Choroid plexus epithelial cell (primary cell): ENCODE results near the gene EXOC6.

Source experiments
- DNase-seq: peaks from one replicate; pipeline ENCODE4 v3.0.0-alpha.2; 2010; ENCODE audit warnings: low read depth
- H3K4me3 ChIP-seq: 2 replicates; pipeline ENCODE4 v1.5.1; 2011; ENCODE audit warnings: low read depth, mild to moderate bottlenecking, control low read depth, low read length, moderate library complexity
- CTCF ChIP-seq: conservative IDR thresholded peaks from 2 replicates; pipeline ENCODE4 v1.5.1; 2011; ENCODE audit warnings: low read depth, mild to moderate bottlenecking, control low read depth, inconsistent platforms, low read length, moderate library complexity

The EXOC6 gene

GRCh38 chr10:93083743-93084539 lies 235.6 kb downstream of the EXOC6 start:
- DNase-seq: no peak
- TF ChIP-seq CTCF: no peak
- no peak overlapping the region for H3K4me3 ChIP-seq

DNA sequence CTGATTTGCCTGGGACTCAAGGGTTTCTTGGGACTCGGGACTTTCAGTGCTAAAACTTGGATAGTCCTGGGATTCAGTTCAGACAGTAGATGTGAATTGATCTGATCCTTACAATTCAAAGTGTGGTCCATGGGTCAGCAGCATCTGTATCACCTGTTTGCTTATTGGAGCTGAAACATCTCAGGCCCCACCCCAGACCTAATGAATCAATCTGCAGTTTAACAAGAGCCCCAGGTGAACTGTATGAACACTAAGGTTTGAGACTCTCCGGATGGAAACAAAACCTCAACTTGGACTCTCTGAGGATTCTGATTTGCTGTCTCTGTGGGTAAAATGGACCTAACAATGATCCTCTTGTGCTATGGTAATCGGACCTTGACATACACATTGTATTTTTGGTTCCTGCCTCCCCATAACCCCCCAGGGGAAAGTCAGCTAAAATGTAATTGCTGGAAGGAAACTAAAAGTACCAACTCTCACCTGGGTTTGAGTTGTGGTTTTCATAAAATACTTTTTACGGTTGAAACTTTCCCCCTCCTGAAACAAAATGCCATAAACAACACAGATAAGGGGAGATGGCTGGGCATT lies 237.0 kb downstream of the EXOC6 start:
- DNase-seq: no peak
- no peak for TF ChIP-seq CTCF
- H3K4me3 ChIP-seq: no peak overlapping the region

GRCh38 chr10:93086289-93086688 lies 238.0 kb downstream of the EXOC6 start:
- DNase-seq: no peak
- H3K4me3 ChIP-seq: no peak overlapping the region
- TF ChIP-seq CTCF: no peak

DNA sequence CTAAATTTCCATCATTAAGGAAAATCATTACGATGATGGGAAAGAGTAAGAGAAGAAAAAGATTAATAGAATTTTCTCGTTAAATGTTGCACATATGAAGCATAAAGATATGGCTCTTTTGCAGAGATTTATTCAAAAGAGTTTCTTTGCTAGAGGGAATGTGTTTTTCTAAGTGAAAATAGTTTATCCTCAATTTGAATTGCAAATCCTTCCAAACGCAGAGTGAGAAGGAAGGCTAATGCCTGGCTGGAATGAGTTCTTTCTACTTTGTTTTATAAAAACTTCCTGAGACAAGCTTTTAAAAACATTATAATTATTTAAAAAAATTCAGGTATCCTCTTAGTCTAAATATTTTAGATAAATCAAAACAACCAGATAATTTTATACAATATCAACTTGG lies 239.5 kb downstream of the EXOC6 start:
- no peak for DNase-seq
- no peak for TF ChIP-seq CTCF
- no peak overlapping the region for H3K4me3 ChIP-seq

DNA sequence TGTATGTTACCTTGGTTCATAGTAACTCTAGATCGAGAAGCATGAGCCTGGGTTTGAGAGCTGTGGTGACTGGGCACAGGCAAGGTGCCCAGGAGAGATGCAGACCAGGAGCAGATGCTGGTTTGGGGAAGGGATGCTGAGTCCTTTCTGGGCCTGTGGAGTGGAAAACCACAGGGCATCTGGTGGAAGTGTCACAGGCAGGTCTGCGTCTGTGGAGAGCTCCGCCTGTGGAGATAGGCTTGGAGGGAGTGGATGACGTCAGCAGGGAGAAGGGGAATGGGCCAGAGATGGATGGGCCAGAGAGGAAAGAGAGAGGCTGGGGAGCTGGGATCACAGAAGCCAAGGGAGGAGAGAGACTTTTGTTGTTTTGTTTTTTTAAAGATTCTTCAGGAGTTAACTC lies 240.1 kb downstream of the EXOC6 start:
- no peak for DNase-seq
- no peak overlapping the region for H3K4me3 ChIP-seq
- no peak for TF ChIP-seq CTCF

GRCh38 chr10:93090619-93091018 lies 242.3 kb downstream of the EXOC6 start:
- no peak for DNase-seq
- no peak overlapping the region for H3K4me3 ChIP-seq
- TF ChIP-seq CTCF: no peak

DNA sequence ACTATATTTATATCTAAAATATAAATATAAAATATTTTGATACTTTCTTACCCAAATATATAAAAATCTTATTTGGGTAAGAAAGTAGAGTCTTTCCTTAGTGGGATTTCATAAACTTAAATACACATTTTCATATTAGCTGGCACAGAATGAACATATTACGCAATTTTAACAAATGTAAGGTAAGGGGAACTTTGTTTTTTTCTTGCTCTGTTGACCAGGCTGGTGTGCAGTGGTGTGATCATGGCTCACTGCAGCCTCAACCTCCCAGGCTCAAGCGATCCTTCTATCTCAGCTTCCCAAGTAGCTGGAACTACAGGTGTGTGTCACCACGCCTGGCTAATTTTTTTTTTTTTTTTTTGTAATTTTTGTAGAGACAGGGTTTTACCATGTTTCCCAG lies 243.6 kb downstream of the EXOC6 start:
- no peak for DNase-seq
- no peak overlapping the region for H3K4me3 ChIP-seq
- TF ChIP-seq CTCF: no peak
